ENCODE measurements around the gene C16orf90.
A peak's percentile ranks its signal among the peaks of the same experiment; 100 is the strongest.

C16orf90 gene

GRCh38 chr16:3495176-3495575 is at the start of gene C16orf90:
C16orf90 (minus strand) TSS chr16:3495489; CDS start chr16:3495421, 68 bp downstream.
- DNase-seq (ENCODE audit: low read depth in 4 of 4, low spot score in 1 of 4) = no peak

GRCh38 chr16:3542601-3543373 is 47.5 kb upstream of the C16orf90 start:
- DNase-seq (ENCODE audit: low read depth in 4 of 4, low spot score in 1 of 4) = no peak

GRCh38 chr16:3541527-3542155 is 46.4 kb upstream of the C16orf90 start:
- DNase-seq (ENCODE audit: low read depth in 4 of 4, low spot score in 1 of 4) = no peak

GRCh38 chr16:3538222-3538621 is 42.9 kb upstream of the C16orf90 start:
- DNase-seq (ENCODE audit: low read depth in 4 of 4, low spot score in 1 of 4) = no peak

GRCh38 chr16:3536851-3537250 is 41.6 kb upstream of the C16orf90 start:
- no peak for DNase-seq (ENCODE audit: low read depth in 4 of 4, low spot score in 1 of 4)

GRCh38 chr16:3536271-3536731 is 41.0 kb upstream of the C16orf90 start:
- no peak for DNase-seq (ENCODE audit: low read depth in 4 of 4, low spot score in 1 of 4)

GRCh38 chr16:3534126-3534525 is 38.8 kb upstream of the C16orf90 start:
- DNase-seq (ENCODE audit: low read depth in 4 of 4, low spot score in 1 of 4) = no peak

GRCh38 chr16:3532741-3533140 is 37.5 kb upstream of the C16orf90 start:
- DNase-seq (ENCODE audit: low read depth in 4 of 4, low spot score in 1 of 4) = no peak

- DNase-seq (ENCODE audit: low read depth in 4 of 4, low spot score in 1 of 4) = no peak
Measured at GRCh38 chr16:3530371-3530914, 35.2 kb upstream of the C16orf90 start.

GRCh38 chr16:3529175-3529574 is 33.9 kb upstream of the C16orf90 start:
- DNase-seq (ENCODE audit: low read depth in 4 of 4, low spot score in 1 of 4) = no peak

GRCh38 chr16:3528406-3528805 is 33.1 kb upstream of the C16orf90 start:
- no peak for DNase-seq (ENCODE audit: low read depth in 4 of 4, low spot score in 1 of 4)

GRCh38 chr16:3527216-3527829 is 32.0 kb upstream of the C16orf90 start:
- peak in 2 of 4 experiments; percentile 24 to 40 for DNase-seq (ENCODE audit: low read depth in 4 of 4, low spot score in 1 of 4)

GRCh38 chr16:3525951-3526350 is 30.7 kb upstream of the C16orf90 start:
- no peak for DNase-seq (ENCODE audit: low read depth in 4 of 4, low spot score in 1 of 4)

GRCh38 chr16:3523281-3523680 is 28.0 kb upstream of the C16orf90 start:
- no peak for DNase-seq (ENCODE audit: low read depth in 4 of 4, low spot score in 1 of 4)

GRCh38 chr16:3520841-3521240 is 25.6 kb upstream of the C16orf90 start:
- DNase-seq (ENCODE audit: low read depth in 4 of 4, low spot score in 1 of 4) = no peak

GRCh38 chr16:3520413-3520812 is 25.1 kb upstream of the C16orf90 start:
- DNase-seq (ENCODE audit: low read depth in 4 of 4, low spot score in 1 of 4) = no peak

GRCh38 chr16:3519581-3519980 is 24.3 kb upstream of the C16orf90 start:
- no peak for DNase-seq (ENCODE audit: low read depth in 4 of 4, low spot score in 1 of 4)

GRCh38 chr16:3518986-3519348 is 23.7 kb upstream of the C16orf90 start:
- no peak for DNase-seq (ENCODE audit: low read depth in 4 of 4, low spot score in 1 of 4)

GRCh38 chr16:3518292-3518985 is 23.1 kb upstream of the C16orf90 start:
- no peak for DNase-seq (ENCODE audit: low read depth in 4 of 4, low spot score in 1 of 4)

GRCh38 chr16:3515897-3516296 is 20.6 kb upstream of the C16orf90 start:
- no peak for DNase-seq (ENCODE audit: low read depth in 4 of 4, low spot score in 1 of 4)

GRCh38 chr16:3514621-3515020 is 19.3 kb upstream of the C16orf90 start:
- no peak for DNase-seq (ENCODE audit: low read depth in 4 of 4, low spot score in 1 of 4)
